Measurements from ENCODE around the gene CHMP6.

Gene CHMP6

DNA sequence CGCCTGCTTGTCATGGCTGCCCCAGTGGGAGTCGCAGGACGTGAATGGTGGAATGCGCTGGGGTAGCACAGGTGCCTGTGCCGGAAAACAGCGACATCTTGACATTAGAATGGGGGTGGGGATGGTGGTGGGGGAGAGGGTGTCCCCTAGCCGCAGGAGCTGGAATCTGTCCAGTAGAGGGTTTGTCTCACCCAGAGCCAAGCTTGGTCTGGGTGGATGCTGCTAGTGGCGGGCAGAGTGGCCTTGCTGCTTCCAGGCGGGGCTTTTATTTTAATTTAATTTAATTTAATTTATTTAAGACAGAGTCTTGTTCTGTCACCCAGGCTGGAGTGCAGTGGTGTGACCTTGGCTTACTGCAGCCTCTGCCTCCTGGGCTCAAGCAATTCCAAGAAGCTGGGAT lies 51.0 kb downstream of the CHMP6 start:
- DNase-seq (ENCODE audit: low read depth in 1 of 2, low spot score in 1 of 2): no peak

DNA sequence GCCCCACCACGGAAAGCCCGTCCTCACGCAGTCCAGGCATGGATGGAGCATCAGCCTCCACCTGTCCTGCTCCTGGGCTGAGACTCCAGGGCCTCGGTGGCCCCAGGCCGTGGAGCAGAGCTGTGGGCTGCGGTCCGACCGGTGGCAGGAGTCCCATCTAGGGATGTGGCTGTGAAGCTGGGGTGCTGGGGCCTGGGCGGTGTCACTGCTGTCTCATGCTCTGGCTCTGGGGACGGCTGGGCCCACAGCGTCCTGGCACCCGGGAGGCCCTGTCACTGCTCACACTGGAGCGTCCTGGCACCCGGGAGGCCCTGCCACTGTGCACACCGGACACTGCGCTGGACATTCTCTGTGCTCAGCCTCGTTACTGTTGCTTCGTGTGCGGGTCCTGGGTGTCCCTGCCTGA lies 51.7 kb downstream of the CHMP6 start:
- no peak for DNase-seq (ENCODE audit: low read depth in 1 of 2, low spot score in 1 of 2)

DNA sequence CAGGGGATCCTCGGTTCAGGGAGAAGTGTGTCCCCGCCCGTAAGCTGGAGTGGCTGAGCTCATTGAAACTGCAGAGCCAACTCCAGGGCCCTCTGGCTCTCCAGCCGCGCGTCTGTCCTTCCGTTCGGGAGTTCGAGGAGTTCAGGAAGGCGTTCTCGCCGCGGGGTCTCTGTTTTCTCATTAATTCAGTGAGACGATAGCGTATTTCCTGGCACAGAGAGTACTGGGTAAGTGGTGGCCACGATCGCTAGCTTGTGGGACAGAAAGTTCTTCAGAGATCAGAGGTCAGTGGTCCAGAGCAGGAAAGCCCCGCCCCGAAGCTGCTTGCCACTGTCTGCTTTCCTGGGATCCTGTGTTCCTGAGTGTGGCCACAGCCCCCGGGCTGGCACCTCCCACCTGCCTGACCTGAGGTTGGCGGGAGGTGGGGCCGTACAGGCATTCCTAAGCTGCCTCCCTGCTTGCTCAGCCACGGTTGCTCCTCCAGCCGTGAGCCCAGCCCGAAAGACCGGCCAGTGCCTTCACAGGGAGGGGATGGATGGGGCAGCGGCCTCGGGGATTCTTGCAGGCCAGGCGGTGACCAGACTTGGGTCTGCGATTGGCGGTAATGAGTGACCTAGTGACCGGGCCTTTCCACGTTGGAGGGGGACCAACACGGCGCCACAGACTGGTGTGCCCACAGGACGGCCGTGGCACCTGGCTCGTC lies 52.2 kb downstream of the CHMP6 start:
- no peak for DNase-seq (ENCODE audit: low read depth in 1 of 2, low spot score in 1 of 2)

- DNase-seq (ENCODE audit: low read depth in 1 of 2, low spot score in 1 of 2): no peak
These were observed 52.8 kb downstream of the CHMP6 start for GRCh38 chr17:81044428-81044763.

GRCh38 chr17:81044764-81045589 lies 53.3 kb downstream of the CHMP6 start:
- DNase-seq (ENCODE audit: low read depth in 1 of 2, low spot score in 1 of 2): no peak

GRCh38 chr17:81045590-81046095 lies 54.0 kb downstream of the CHMP6 start:
- DNase-seq (ENCODE audit: low read depth in 1 of 2, low spot score in 1 of 2): no peak

DNA sequence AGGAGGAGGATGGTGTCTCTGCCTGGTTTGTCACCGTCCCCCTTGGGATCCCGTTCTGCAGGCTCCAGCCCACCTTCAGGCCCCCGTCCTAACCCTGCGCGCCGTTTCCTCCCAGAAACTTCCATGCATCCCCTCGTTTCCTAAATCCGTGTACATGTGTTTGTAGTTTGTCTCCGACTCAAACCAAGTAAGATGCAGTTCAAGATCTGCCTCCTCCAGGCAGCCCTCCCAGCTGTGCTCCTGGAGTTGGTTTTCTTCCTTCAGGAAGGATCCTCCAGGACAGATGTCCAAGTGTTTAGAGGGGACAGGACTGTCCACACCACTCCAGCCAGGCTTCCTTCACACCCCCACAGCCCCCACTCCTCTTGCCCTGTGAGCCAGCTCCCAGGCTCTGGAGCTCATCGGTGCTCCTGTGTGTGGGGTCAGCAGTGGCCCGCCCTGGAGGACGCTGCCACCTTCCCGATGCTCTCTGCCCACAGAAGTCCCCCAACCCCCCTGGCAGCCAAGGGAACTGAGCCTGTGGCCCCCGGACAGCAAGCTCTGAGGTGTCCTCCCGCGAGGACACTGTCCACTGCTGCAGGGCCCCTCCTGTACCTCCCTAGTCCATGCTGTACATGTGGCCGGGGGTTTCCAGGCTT lies 54.6 kb downstream of the CHMP6 start:
- no peak for DNase-seq (ENCODE audit: low read depth in 1 of 2, low spot score in 1 of 2)

DNA sequence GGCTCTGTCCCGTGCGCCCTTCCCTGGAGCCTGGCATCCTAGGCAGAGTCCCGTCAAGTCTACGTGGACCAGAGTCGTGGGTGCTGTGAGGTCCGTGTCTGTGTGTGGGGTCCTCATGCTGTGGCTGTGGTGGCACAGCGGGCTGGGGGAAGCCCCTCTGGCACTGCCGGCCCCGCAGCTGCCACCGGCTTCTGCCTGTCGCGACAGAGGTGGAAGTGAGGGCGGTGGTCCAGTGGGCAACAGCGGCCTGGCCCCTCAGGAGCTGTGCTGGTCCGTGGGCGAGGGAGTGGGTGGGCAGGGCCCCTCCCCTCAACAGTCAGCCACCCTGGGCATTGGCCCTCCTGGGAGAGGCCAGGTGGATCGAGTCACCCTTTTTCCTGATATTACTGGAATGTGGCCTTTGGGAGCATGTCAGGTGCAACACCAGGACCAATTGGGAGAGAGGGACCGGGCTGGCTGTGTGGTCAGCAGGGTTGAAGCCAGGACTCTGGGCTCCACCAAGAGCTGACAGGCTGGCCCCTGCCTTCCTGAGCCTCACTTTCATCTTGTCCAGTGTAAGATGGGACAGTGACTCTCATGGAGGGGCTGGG lies 55.2 kb downstream of the CHMP6 start:
- no peak for DNase-seq (ENCODE audit: low read depth in 1 of 2, low spot score in 1 of 2)

- no peak for DNase-seq (ENCODE audit: low read depth in 1 of 2, low spot score in 1 of 2)
These were observed 57.3 kb downstream of the CHMP6 start for GRCh38 chr17:81048827-81049371.

DNA sequence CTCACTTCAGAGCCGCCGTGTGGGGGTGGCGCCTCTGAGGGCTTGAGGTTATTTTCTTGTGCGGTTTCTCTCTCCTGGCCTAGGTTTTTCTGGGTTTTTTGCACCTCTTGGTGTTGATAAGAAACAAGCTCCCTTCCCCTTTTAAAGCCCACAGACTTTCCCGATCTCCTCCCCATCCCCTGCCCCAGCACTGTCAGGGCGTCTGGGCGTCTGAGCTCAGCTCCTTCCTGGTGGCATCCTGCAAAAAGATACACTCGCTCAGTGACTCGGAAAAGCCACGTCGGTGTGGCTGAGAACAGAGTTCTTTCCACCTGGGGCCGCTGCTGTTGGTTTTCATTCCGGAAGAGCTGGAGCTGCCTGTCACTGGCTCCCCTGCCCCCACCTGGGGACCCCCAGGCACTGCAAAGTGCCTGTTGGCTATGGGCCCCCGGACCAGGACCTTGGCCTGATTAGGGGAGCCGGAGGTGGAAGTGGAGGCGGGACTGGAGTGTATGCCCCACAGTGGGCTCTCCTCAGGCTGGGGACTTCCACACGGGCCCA lies 57.8 kb downstream of the CHMP6 start:
- no peak for DNase-seq (ENCODE audit: low read depth in 1 of 2, low spot score in 1 of 2)
